ENCODE results near the gene SRGAP3.

SRGAP3 gene

DNA sequence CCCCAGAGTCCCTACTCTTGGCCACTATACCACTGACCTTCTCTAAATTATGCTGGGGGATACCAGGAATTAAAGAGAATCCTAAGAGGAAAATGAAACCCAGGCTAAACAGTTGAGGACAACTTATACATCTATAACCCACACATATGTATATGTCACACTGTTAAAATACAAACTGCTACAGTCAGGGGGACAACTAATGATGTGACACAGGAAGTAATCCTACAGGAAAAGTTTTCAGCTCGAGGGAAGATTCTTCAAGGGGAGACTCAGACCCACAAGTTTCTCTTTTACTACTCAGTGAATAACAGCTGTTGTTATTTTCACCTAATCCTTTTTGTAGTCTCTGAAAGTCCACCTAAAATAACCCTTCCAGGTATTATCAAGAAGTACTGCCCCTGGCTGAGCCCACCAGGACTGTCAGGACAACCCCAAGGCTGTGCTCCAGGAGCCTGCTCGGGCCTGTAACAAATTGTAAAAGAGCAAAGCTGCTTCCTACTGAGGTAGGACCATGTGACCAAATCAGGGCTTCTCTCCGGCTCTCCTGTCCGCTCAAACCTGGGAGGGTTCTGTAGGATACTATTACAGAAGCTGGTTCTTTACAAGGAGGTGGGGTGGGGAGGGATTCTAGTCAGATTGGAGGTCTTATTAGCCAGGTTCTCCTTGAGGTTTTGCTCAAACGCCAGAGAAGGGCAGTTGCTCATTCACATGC is 91.6 kb downstream of the SRGAP3 start:
- TF ChIP-seq ZBTB7A (IDR thresholded peaks at IDR 0.05; ENCODE audit: low read depth) (no peak), NFIC (IDR thresholded peaks at IDR 0.05) (no peak), CEBPB (IDR thresholded peaks at IDR 0.05) (no peak), TEAD4 (IDR thresholded peaks at IDR 0.05) (no peak), RAD21 (IDR thresholded peaks at IDR 0.05; ENCODE audit: low read depth) (no peak), CREB1 (IDR thresholded peaks at IDR 0.05; ENCODE audit: low read depth) (no peak), EGR1 (IDR thresholded peaks at IDR 0.05) (no peak)

DNA sequence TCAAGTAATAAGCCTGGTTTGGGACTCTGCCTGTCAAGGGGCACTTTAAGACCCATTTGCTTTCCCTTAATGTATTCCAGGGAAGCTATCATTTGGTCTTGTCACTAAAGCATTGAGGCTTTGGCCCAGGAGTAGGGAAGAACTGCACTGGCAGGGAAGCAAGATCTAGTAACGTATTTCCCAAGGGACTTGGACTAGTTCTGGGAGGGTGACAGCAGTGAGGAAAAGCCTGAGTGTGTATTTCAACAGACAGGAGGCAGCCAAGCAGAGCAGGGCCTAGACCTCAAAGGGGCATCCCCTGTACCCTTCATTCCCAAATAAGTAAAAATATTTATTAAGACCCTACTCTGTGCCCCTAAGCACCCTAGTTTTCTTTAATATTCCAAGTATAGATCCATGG is 92.8 kb downstream of the SRGAP3 start:
- TF ChIP-seq TAF1 (IDR thresholded peaks at IDR 0.05; ENCODE audit: low read depth) (no peak), RAD21 (IDR thresholded peaks at IDR 0.05; ENCODE audit: low read depth) (no peak), EGR1 (IDR thresholded peaks at IDR 0.05) (no peak)

DNA sequence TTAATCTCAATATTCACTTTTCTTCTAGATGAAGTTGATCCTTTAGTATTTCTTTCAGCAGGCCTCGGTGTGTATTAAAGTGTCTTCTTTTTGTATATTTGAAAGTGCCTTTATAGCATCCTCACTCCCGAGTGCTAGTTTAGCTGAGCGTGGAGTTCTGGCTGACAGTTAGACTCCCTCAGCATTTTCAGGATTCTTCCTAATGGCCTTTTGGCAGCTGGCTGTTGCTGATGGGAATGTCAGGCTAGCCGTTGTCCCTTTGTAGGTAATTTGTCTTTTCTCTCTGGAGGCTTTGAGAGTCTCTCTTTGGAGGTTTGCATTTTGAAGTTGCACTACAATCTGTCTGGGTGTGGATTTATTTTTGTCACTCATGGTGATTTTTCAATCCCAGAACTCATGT is 94.4 kb downstream of the SRGAP3 start:
- TF ChIP-seq CREB1 (IDR thresholded peaks at IDR 0.05; ENCODE audit: low read depth) = no peak
- no peak for TF ChIP-seq NFIC (IDR thresholded peaks at IDR 0.05)
- TF ChIP-seq EGR1 (IDR thresholded peaks at IDR 0.05) = no peak
- TF ChIP-seq, protein P1, sequence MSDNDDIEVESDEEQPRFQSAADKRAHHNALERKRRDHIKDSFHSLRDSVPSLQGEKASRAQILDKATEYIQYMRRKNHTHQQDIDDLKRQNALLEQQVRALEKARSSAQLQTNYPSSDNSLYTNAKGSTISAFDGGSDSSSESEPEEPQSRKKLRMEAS (IDR thresholded peaks at IDR 0.05) = no peak
- TF ChIP-seq, protein P2, sequence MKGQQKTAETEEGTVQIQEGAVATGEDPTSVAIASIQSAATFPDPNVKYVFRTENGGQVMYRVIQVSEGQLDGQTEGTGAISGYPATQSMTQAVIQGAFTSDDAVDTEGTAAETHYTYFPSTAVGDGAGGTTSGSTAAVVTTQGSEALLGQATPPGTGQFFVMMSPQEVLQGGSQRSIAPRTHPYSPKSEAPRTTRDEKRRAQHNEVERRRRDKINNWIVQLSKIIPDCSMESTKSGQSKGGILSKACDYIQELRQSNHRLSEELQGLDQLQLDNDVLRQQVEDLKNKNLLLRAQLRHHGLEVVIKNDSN (IDR thresholded peaks at IDR 0.05) = no peak
- no peak for TF ChIP-seq CEBPB (IDR thresholded peaks at IDR 0.05)
- no peak for TF ChIP-seq YY1 (IDR thresholded peaks at IDR 0.05; ENCODE audit: low read depth)
- no peak for TF ChIP-seq TAF1 (IDR thresholded peaks at IDR 0.05; ENCODE audit: low read depth)
- TF ChIP-seq, protein P3, sequence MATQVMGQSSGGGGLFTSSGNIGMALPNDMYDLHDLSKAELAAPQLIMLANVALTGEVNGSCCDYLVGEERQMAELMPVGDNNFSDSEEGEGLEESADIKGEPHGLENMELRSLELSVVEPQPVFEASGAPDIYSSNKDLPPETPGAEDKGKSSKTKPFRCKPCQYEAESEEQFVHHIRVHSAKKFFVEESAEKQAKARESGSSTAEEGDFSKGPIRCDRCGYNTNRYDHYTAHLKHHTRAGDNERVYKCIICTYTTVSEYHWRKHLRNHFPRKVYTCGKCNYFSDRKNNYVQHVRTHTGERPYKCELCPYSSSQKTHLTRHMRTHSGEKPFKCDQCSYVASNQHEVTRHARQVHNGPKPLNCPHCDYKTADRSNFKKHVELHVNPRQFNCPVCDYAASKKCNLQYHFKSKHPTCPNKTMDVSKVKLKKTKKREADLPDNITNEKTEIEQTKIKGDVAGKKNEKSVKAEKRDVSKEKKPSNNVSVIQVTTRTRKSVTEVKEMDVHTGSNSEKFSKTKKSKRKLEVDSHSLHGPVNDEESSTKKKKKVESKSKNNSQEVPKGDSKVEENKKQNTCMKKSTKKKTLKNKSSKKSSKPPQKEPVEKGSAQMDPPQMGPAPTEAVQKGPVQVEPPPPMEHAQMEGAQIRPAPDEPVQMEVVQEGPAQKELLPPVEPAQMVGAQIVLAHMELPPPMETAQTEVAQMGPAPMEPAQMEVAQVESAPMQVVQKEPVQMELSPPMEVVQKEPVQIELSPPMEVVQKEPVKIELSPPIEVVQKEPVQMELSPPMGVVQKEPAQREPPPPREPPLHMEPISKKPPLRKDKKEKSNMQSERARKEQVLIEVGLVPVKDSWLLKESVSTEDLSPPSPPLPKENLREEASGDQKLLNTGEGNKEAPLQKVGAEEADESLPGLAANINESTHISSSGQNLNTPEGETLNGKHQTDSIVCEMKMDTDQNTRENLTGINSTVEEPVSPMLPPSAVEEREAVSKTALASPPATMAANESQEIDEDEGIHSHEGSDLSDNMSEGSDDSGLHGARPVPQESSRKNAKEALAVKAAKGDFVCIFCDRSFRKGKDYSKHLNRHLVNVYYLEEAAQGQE (IDR thresholded peaks at IDR 0.05; ENCODE audit: low read depth) = no peak
- TF ChIP-seq EP300 (IDR thresholded peaks at IDR 0.05; ENCODE audit: borderline replicate concordance) = no peak
- TF ChIP-seq TCF12 (IDR thresholded peaks at IDR 0.05; ENCODE audit: low read depth) = no peak
- TF ChIP-seq TEAD4 (IDR thresholded peaks at IDR 0.05) = no peak
- no peak for TF ChIP-seq FOXM1 (IDR thresholded peaks at IDR 0.05; ENCODE audit: borderline replicate concordance, low read depth)

DNA sequence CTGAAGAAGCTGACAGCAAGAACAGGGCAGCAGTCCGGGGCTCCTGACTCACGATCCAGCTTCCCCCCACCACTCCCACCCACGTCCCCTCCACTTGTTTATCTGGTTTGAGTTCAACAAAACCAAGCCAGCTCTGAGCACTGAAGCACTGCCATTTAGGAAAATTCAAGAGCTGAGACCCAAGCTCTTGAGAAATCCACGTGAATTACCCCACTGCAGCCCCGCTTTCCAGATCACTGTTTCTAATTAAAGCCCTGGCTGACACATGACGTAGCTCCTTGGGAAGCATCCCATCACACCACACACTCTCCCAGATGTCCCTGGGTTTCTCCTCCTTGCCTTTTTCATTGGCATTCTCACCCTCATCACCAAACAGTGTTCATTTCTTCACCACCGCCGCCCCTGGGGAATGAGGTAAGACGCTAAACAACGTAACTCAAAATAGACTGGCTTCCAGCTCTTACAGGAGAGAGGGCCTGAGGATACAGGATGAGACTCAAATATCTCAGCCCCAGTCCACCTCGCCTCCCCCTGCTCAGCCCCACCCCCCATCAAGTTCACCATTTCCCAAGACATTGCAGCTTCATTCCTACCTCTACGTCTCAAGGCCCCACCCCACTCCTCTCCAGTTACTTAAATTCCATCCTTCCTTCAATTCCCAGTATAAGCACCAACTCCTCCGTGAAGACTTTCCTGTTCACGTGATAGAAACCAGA is 95.4 kb downstream of the SRGAP3 start:
- TF ChIP-seq, protein P1 (IDR thresholded peaks at IDR 0.05) = no peak
- TF ChIP-seq YY1 (IDR thresholded peaks at IDR 0.05; ENCODE audit: low read depth) (no peak), TCF12 (IDR thresholded peaks at IDR 0.05; ENCODE audit: low read depth) (no peak), RAD21 (IDR thresholded peaks at IDR 0.05; ENCODE audit: low read depth) (no peak), FOXM1 (IDR thresholded peaks at IDR 0.05; ENCODE audit: borderline replicate concordance, low read depth) (no peak)
- TF ChIP-seq, protein P2 (IDR thresholded peaks at IDR 0.05) = no peak
- TF ChIP-seq, protein P3 (IDR thresholded peaks at IDR 0.05; ENCODE audit: low read depth) = no peak

DNA sequence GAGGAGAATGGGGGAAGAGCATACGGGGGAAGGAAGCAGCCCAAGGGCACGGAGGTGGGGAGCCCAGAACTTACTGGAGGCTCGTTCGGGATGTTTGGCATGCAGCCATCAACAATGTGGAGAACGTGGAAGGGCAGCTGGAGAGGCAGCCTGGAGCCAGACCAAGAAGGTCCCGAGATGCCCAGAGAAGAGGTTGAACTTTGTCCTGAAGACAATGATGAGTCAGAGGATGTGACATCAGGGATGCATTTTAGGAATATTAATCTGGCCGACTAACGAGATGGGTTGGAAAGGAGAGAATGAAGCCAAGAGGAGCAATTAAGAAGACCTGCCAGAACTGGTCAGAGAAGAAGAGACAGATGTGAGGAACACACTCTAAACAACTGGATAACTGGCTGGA is 98.2 kb downstream of the SRGAP3 start:
- no peak for TF ChIP-seq EP300 (IDR thresholded peaks at IDR 0.05; ENCODE audit: borderline replicate concordance)
- TF ChIP-seq TCF12 (IDR thresholded peaks at IDR 0.05; ENCODE audit: low read depth) = no peak
- TF ChIP-seq, protein P1 (IDR thresholded peaks at IDR 0.05) = no peak
- no peak for TF ChIP-seq FOXM1 (IDR thresholded peaks at IDR 0.05; ENCODE audit: borderline replicate concordance, low read depth)
- TF ChIP-seq NFIC (IDR thresholded peaks at IDR 0.05) = no peak
- no peak for TF ChIP-seq CEBPB (IDR thresholded peaks at IDR 0.05)
- TF ChIP-seq, protein P3 (IDR thresholded peaks at IDR 0.05; ENCODE audit: low read depth) = no peak
- no peak for TF ChIP-seq RAD21 (IDR thresholded peaks at IDR 0.05; ENCODE audit: low read depth)
- TF ChIP-seq EGR1 (IDR thresholded peaks at IDR 0.05) = no peak
- no peak for TF ChIP-seq TEAD4 (IDR thresholded peaks at IDR 0.05)
- TF ChIP-seq, protein P2 (IDR thresholded peaks at IDR 0.05) = no peak
